ENCODE data around the gene PRKD1. TPM values are rescaled to one million over a fixed set of nuclear protein-coding genes. Genes with fewer than 3 reads are reported as not detected.
A peak's percentile ranks its signal among the peaks of the same experiment; 100 is the strongest.

The PRKD1 gene
- total RNA-seq, 1 experiment from 2014 or later, result 1.2 TPM

- Histone ChIP-seq H3K4me3 (ENCODE audit: low read length) (no peak overlapping the region), H3K4me1 (ENCODE audit: insufficient read depth, low read length) (no peaks in the 10 kb centered on the region), H3K4me2 (ENCODE audit: low read length) (no peak overlapping the region), H3K79me2 (ENCODE audit: low read length) (no peaks in the 10 kb centered on the region), H3F3A (ENCODE audit: low read length, unreplicated experiment) (no peaks in the 10 kb centered on the region), H3K27ac (ENCODE audit: low read length) (no peak overlapping the region), H3K9me2 (replicated peaks; ENCODE audit: low read length) (no peaks in the 10 kb centered on the region), H3K36me3 (ENCODE audit: low read depth, low read length) (no peaks in the 10 kb centered on the region), H3K27me3 (ENCODE audit: low read length) (no peaks in the 10 kb centered on the region), H4K20me1 (ENCODE audit: low read length) (no peaks in the 10 kb centered on the region), H3K9ac (ENCODE audit: low read length) (no peak overlapping the region), H2AFZ (ENCODE audit: low read length) (no peak overlapping the region), H3K9me3 (ENCODE audit: low read length) (no peaks in the 10 kb centered on the region)
- intact Hi-C loops (cut with micrococcal nuclease), result loop anchor here (5.0 kb wide), 1 partner anchor 65 kb away; no protein-coding TSS in a partner anchor
- ChIA-PET CTCF (no interaction called here), POLR2A (ENCODE audit: unreplicated experiment) (no interaction called here)
- ATAC-seq (no peak), DNase-seq (no peak)
- TF ChIP-seq EZH2 (IDR thresholded peaks at IDR 0.05; ENCODE audit: low read length, unreplicated experiment) (no peak), EZH2phosphoT487 (IDR thresholded peaks at IDR 0.05; ENCODE audit: borderline replicate concordance, low read length) (no peak), CTCF (conservative IDR thresholded peaks at IDR 0.05; ENCODE audit: low read depth, low read length) (no peak)
- no TSS peak for BruUV-seq (replicated peaks)
Measured at GRCh38 chr14:29682789-29683188, 244.9 kb downstream of the PRKD1 start.

GRCh38 chr14:29681316-29681715 is 246.3 kb downstream of the PRKD1 start:
- DNase-seq (peak; percentile 19), ATAC-seq (peak; percentile 97)
- H3K9me2 ChIP-seq (replicated peaks; ENCODE audit: low read length), result no peaks in the 10 kb centered on the region
- H3K4me2 ChIP-seq (ENCODE audit: low read length), result no peak overlapping the region
- no peaks in the 10 kb centered on the region for H3K4me1 ChIP-seq (ENCODE audit: insufficient read depth, low read length)
- H3F3A ChIP-seq (ENCODE audit: low read length, unreplicated experiment), result no peaks in the 10 kb centered on the region
- no peak overlapping the region for H3K4me3 ChIP-seq (ENCODE audit: low read length)
- ChIA-PET POLR2A (ENCODE audit: unreplicated experiment) (no interaction called here), CTCF (interaction anchor here (0.5 kb wide), 1 partner anchor 143 kb away, joined by 3 read pairs; no protein-coding TSS in a partner anchor)
- H3K9ac ChIP-seq (ENCODE audit: low read length), result no peak overlapping the region
- H4K20me1 ChIP-seq (ENCODE audit: low read length), result no peaks in the 10 kb centered on the region
- TF ChIP-seq EZH2phosphoT487 (IDR thresholded peaks at IDR 0.05; ENCODE audit: borderline replicate concordance, low read length), result no peak
- no peak for TF ChIP-seq EZH2 (IDR thresholded peaks at IDR 0.05; ENCODE audit: low read length, unreplicated experiment)
- no peak for TF ChIP-seq CTCF (conservative IDR thresholded peaks at IDR 0.05; ENCODE audit: low read depth, low read length)
- no TSS peak for BruUV-seq (replicated peaks)
- no peaks in the 10 kb centered on the region for H3K9me3 ChIP-seq (ENCODE audit: low read length)
- no peaks in the 10 kb centered on the region for H3K27me3 ChIP-seq (ENCODE audit: low read length)
- intact Hi-C loops (cut with micrococcal nuclease), result loop anchor here (5.0 kb wide), 1 partner anchor 66 kb away; no protein-coding TSS in a partner anchor
- H3K27ac ChIP-seq (ENCODE audit: low read length), result no peak overlapping the region
- no peaks in the 10 kb centered on the region for H3K36me3 ChIP-seq (ENCODE audit: low read depth, low read length)
- no peaks in the 10 kb centered on the region for H3K79me2 ChIP-seq (ENCODE audit: low read length)
- H2AFZ ChIP-seq (ENCODE audit: low read length), result no peak overlapping the region

- Histone ChIP-seq H3F3A (ENCODE audit: low read length, unreplicated experiment) (no peaks in the 10 kb centered on the region), H3K4me3 (ENCODE audit: low read length) (no peak overlapping the region), H3K36me3 (ENCODE audit: low read depth, low read length) (no peaks in the 10 kb centered on the region), H3K9ac (ENCODE audit: low read length) (no peak overlapping the region), H3K4me1 (ENCODE audit: insufficient read depth, low read length) (no peaks in the 10 kb centered on the region), H4K20me1 (ENCODE audit: low read length) (no peaks in the 10 kb centered on the region), H3K4me2 (ENCODE audit: low read length) (no peak overlapping the region), H3K9me2 (replicated peaks; ENCODE audit: low read length) (no peaks in the 10 kb centered on the region), H3K9me3 (ENCODE audit: low read length) (no peaks in the 10 kb centered on the region), H3K27ac (ENCODE audit: low read length) (no peak overlapping the region), H3K27me3 (ENCODE audit: low read length) (no peaks in the 10 kb centered on the region), H2AFZ (ENCODE audit: low read length) (no peak overlapping the region), H3K79me2 (ENCODE audit: low read length) (no peaks in the 10 kb centered on the region)
- intact Hi-C loops (cut with micrococcal nuclease), result no loop called here
- POLR2A ChIA-PET (ENCODE audit: unreplicated experiment), result no interaction called here
- ATAC-seq (no peak), DNase-seq (no peak)
- no TSS peak for BruUV-seq (replicated peaks)
- CTCF ChIA-PET, result no interaction called here
- TF ChIP-seq CTCF (conservative IDR thresholded peaks at IDR 0.05; ENCODE audit: low read depth, low read length), result no peak
- TF ChIP-seq EZH2 (IDR thresholded peaks at IDR 0.05; ENCODE audit: low read length, unreplicated experiment), result no peak
- no peak for TF ChIP-seq EZH2phosphoT487 (IDR thresholded peaks at IDR 0.05; ENCODE audit: borderline replicate concordance, low read length)
Measured at GRCh38 chr14:29674566-29675285, 252.9 kb downstream of the PRKD1 start.
